ENCODE measurements around the gene SDE2. TPM values are rescaled to one million over a fixed set of nuclear protein-coding genes. Genes with fewer than 3 reads are reported as not detected.

Gene SDE2
- polyA plus RNA-seq, 1 donor from 2014 or later: 18.6 TPM

GRCh38 chr1:226047495-226047894 lies 48.4 kb upstream of the SDE2 start:
- Histone ChIP-seq H3K4me3 (ENCODE audit: low read length) (no peak overlapping the region), H3K9me3 (ENCODE audit: low read length) (no peaks in the 10 kb centered on the region), H3F3A (ENCODE audit: insufficient read depth, low read length, poor library complexity, severe bottlenecking) (no peaks in the 10 kb centered on the region), H3K79me2 (replicated peaks; ENCODE audit: insufficient read depth, low read length) (no peaks in the 10 kb centered on the region), H4K20me1 (ENCODE audit: insufficient read depth) (no peaks in the 10 kb centered on the region), H3K9ac (ENCODE audit: low read length) (no peak overlapping the region), H3K36me3 (ENCODE audit: insufficient read depth, low read length) (no peaks in the 10 kb centered on the region), H3K27me3 (ENCODE audit: insufficient read depth, low read depth, low read length) (no peaks in the 10 kb centered on the region), H3K27ac (ENCODE audit: low read length) (no peak overlapping the region), H3K9me2 (ENCODE audit: insufficient read depth, low read length) (no peaks in the 10 kb centered on the region), H2AFZ (ENCODE audit: low read depth, low read length) (no peak overlapping the region), H3K4me2 (ENCODE audit: low read length) (no peak overlapping the region)
- TF ChIP-seq, protein P1, sequence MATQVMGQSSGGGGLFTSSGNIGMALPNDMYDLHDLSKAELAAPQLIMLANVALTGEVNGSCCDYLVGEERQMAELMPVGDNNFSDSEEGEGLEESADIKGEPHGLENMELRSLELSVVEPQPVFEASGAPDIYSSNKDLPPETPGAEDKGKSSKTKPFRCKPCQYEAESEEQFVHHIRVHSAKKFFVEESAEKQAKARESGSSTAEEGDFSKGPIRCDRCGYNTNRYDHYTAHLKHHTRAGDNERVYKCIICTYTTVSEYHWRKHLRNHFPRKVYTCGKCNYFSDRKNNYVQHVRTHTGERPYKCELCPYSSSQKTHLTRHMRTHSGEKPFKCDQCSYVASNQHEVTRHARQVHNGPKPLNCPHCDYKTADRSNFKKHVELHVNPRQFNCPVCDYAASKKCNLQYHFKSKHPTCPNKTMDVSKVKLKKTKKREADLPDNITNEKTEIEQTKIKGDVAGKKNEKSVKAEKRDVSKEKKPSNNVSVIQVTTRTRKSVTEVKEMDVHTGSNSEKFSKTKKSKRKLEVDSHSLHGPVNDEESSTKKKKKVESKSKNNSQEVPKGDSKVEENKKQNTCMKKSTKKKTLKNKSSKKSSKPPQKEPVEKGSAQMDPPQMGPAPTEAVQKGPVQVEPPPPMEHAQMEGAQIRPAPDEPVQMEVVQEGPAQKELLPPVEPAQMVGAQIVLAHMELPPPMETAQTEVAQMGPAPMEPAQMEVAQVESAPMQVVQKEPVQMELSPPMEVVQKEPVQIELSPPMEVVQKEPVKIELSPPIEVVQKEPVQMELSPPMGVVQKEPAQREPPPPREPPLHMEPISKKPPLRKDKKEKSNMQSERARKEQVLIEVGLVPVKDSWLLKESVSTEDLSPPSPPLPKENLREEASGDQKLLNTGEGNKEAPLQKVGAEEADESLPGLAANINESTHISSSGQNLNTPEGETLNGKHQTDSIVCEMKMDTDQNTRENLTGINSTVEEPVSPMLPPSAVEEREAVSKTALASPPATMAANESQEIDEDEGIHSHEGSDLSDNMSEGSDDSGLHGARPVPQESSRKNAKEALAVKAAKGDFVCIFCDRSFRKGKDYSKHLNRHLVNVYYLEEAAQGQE (IDR thresholded peaks at IDR 0.05; ENCODE audit: borderline replicate concordance): no peak
- TF ChIP-seq MXI1 (conservative IDR thresholded peaks at IDR 0.05; ENCODE audit: poor library complexity, severe bottlenecking): no peak
- TF ChIP-seq CTCF (IDR thresholded peaks at IDR 0.05; ENCODE audit: poor library complexity, severe bottlenecking): no peak
- no peak for TF ChIP-seq SMC3 (conservative IDR thresholded peaks at IDR 0.05; ENCODE audit: poor library complexity)
- no peak for TF ChIP-seq RAD21 (conservative IDR thresholded peaks at IDR 0.05)
- no peak for TF ChIP-seq EP300 (conservative IDR thresholded peaks at IDR 0.05; ENCODE audit: poor library complexity, severe bottlenecking)
- TF ChIP-seq TAF1 (IDR thresholded peaks at IDR 0.05; ENCODE audit: low read depth): no peak

GRCh38 chr1:226046240-226046639 lies 47.1 kb upstream of the SDE2 start:
- no peaks in the 10 kb centered on the region for H3K27me3 ChIP-seq (ENCODE audit: insufficient read depth, low read depth, low read length)
- no peak overlapping the region for H2AFZ ChIP-seq (ENCODE audit: low read depth, low read length)
- no peaks in the 10 kb centered on the region for H3F3A ChIP-seq (ENCODE audit: insufficient read depth, low read length, poor library complexity, severe bottlenecking)
- H4K20me1 ChIP-seq (ENCODE audit: insufficient read depth): no peaks in the 10 kb centered on the region
- no peaks in the 10 kb centered on the region for H3K9me3 ChIP-seq (ENCODE audit: low read length)
- H3K27ac ChIP-seq (ENCODE audit: low read length): no peak overlapping the region
- no peak for TF ChIP-seq CTCF (IDR thresholded peaks at IDR 0.05; ENCODE audit: poor library complexity, severe bottlenecking)
- no peak for TF ChIP-seq SMC3 (conservative IDR thresholded peaks at IDR 0.05; ENCODE audit: poor library complexity)
- no peak for TF ChIP-seq TAF1 (IDR thresholded peaks at IDR 0.05; ENCODE audit: low read depth)
- no peak for TF ChIP-seq RAD21 (conservative IDR thresholded peaks at IDR 0.05)
- TF ChIP-seq, protein P1 (IDR thresholded peaks at IDR 0.05; ENCODE audit: borderline replicate concordance): no peak
- no peak for TF ChIP-seq EP300 (conservative IDR thresholded peaks at IDR 0.05; ENCODE audit: poor library complexity, severe bottlenecking)
- no peak for TF ChIP-seq MXI1 (conservative IDR thresholded peaks at IDR 0.05; ENCODE audit: poor library complexity, severe bottlenecking)
- no peak for TF ChIP-seq EZH2 (IDR thresholded peaks at IDR 0.05; ENCODE audit: borderline replicate concordance, insufficient read depth, low read length, poor library complexity, severe bottlenecking)
- no peak for TF ChIP-seq POLR2AphosphoS5 (IDR thresholded peaks at IDR 0.05)
- H3K4me2 ChIP-seq (ENCODE audit: low read length): no peak overlapping the region
- no peaks in the 10 kb centered on the region for H3K9me2 ChIP-seq (ENCODE audit: insufficient read depth, low read length)
- H3K9ac ChIP-seq (ENCODE audit: low read length): no peak overlapping the region
- no peak overlapping the region for H3K4me3 ChIP-seq (ENCODE audit: low read length)
- no peaks in the 10 kb centered on the region for H3K36me3 ChIP-seq (ENCODE audit: insufficient read depth, low read length)
- H3K79me2 ChIP-seq (replicated peaks; ENCODE audit: insufficient read depth, low read length): no peaks in the 10 kb centered on the region
